Stimulated activated CD4-positive, alpha-beta T cell treated with anti-CD3 and anti-CD28 coated beads, Interleukin-4, amount 100 ng/mL, for 4 hours (primary cell): ENCODE data around the gene CREM.

Source experiments
- DNase-seq, 2 experiments: peaks; one replicate each; pipeline ENCODE4 v3.0.0-alpha.2; 2020

Gene CREM

GRCh38 chr10:35136263-35136815 is 9.7 kb downstream of the CREM start:
- DNase-seq = no peak

- DNase-seq = no peak
These were observed 13.5 kb downstream of the CREM start for GRCh38 chr10:35140126-35140525.

GRCh38 chr10:35140727-35141126 is 14.1 kb downstream of the CREM start:
- no peak for DNase-seq

GRCh38 chr10:35150308-35150707 is 23.7 kb downstream of the CREM start:
- no peak for DNase-seq

GRCh38 chr10:35152992-35153391 is 26.3 kb downstream of the CREM start:
- no peak for DNase-seq

GRCh38 chr10:35153716-35154115 is 27.1 kb downstream of the CREM start:
- no peak for DNase-seq

- DNase-seq = no peak
These were observed 34.1 kb downstream of the CREM start for GRCh38 chr10:35160743-35161142.

- DNase-seq = no peak
These were observed 35.3 kb downstream of the CREM start for GRCh38 chr10:35161906-35162305.

GRCh38 chr10:35165136-35165535 is 38.5 kb downstream of the CREM start:
- DNase-seq = no peak

GRCh38 chr10:35165811-35166210 is 39.2 kb downstream of the CREM start:
- no peak for DNase-seq

GRCh38 chr10:35166607-35167006 is 40.0 kb downstream of the CREM start:
- DNase-seq = no peak

- DNase-seq = no peak
These were observed 40.7 kb downstream of the CREM start for GRCh38 chr10:35167342-35167741.

- DNase-seq = no peak
These were observed 45.5 kb downstream of the CREM start for GRCh38 chr10:35172146-35172545.

GRCh38 chr10:35172574-35172973 is 45.9 kb downstream of the CREM start:
- no peak for DNase-seq

GRCh38 chr10:35178331-35178730 is 51.7 kb downstream of the CREM start:
- DNase-seq = no peak

- no peak for DNase-seq
These were observed 56.2 kb downstream of the CREM start for GRCh38 chr10:35182631-35183510.

- no peak for DNase-seq
These were observed 58.0 kb downstream of the CREM start for GRCh38 chr10:35184527-35185171.

GRCh38 chr10:35185260-35186034 is 58.8 kb downstream of the CREM start:
- no peak for DNase-seq

- no peak for DNase-seq
These were observed 62.3 kb downstream of the CREM start for GRCh38 chr10:35188954-35189353.

GRCh38 chr10:35191523-35191922 is 64.9 kb downstream of the CREM start:
- no peak for DNase-seq

GRCh38 chr10:35192645-35193249 is 66.1 kb downstream of the CREM start:
- DNase-seq = no peak

- DNase-seq = no peak
These were observed 67.8 kb downstream of the CREM start for GRCh38 chr10:35194471-35194870.

- DNase-seq = peak in 1 of 2 experiments; percentile 60
These were observed 68.3 kb downstream of the CREM start for GRCh38 chr10:35194906-35195305.
